A549 treated with AZD2906 at 1 μM for 4 hours (cell line): Measurements from ENCODE around the gene TAAR9. TPM values are rescaled to one million over a fixed set of nuclear protein-coding genes. Genes with fewer than 3 reads are reported as not detected.

Experiments
- total RNA-seq: library from RNA; stranded (reverse); fragments of 200-300 nt; extraction: Qiagen RNA extraction; gene quantifications from 5 replicates; pipeline ENCODE4 v1.2.3, GENCODE V29; 2022

The TAAR9 gene
- not detected in 5 replicates for total RNA-seq

GRCh38 chr6:132537977-132538376 is at the start of gene TAAR9:
TAAR9 (plus strand) TSS chr6:132538277; CDS start chr6:132538290, 13 bp downstream.

GRCh38 chr6:132512638-132513632 is 25.1 kb upstream of the TAAR9 start, which contains the start of gene STX7:
STX7 (minus strand) TSS chr6:132513116; CDS start chr6:132503530, 9,586 bp downstream.

GRCh38 chr6:132552372-132552771 is 14.3 kb downstream of the TAAR9 start, which contains the start of gene TAAR8:
TAAR8 (plus strand) TSS chr6:132552672; CDS start chr6:132552693, 21 bp downstream.

GRCh38 chr6:132570221-132570777 is 32.2 kb downstream of the TAAR9 start, which contains the start of gene TAAR6:
TAAR6 (plus strand) TSS chr6:132570322; CDS start chr6:132570322, 0 bp downstream.

Other genes with a start within 250 kb of the TAAR9 start
- gene MOXD1, start 136.8 kb upstream of the TAAR9 start, total RNA-seq: 1.3 to 1.7 TPM (median 1.5 TPM) in 5 replicates
- 19.9 to 28.5 TPM (median 22.7 TPM) in 5 replicates for gene STX7, start 25.2 kb upstream of the TAAR9 start, total RNA-seq
- gene TAAR8, start 14.4 kb downstream of the TAAR9 start, total RNA-seq: not detected in 5 replicates
- gene TAAR6, start 32.0 kb downstream of the TAAR9 start, total RNA-seq: not detected in 5 replicates
- gene TAAR5, start 51.5 kb downstream of the TAAR9 start, total RNA-seq: not detected in 5 replicates
- not detected in 5 replicates for gene TAAR2, start 86.0 kb downstream of the TAAR9 start, total RNA-seq
- gene TAAR1, start 120.9 kb downstream of the TAAR9 start, total RNA-seq: not detected in 5 replicates
- 0.02 to 0.08 TPM (median 0.07 TPM) in 5 replicates for gene VNN1, start 175.8 kb downstream of the TAAR9 start, total RNA-seq
- gene VNN2, start 219.6 kb downstream of the TAAR9 start, total RNA-seq: not detected in 5 replicates